ENCODE measurements around the gene PLEKHG4. TPM values are rescaled to one million over a fixed set of nuclear protein-coding genes. Genes with fewer than 3 reads are reported as not detected.

Gene PLEKHG4
- total RNA-seq, 1 experiment from 2014 or later: 14.0 TPM

DNA sequence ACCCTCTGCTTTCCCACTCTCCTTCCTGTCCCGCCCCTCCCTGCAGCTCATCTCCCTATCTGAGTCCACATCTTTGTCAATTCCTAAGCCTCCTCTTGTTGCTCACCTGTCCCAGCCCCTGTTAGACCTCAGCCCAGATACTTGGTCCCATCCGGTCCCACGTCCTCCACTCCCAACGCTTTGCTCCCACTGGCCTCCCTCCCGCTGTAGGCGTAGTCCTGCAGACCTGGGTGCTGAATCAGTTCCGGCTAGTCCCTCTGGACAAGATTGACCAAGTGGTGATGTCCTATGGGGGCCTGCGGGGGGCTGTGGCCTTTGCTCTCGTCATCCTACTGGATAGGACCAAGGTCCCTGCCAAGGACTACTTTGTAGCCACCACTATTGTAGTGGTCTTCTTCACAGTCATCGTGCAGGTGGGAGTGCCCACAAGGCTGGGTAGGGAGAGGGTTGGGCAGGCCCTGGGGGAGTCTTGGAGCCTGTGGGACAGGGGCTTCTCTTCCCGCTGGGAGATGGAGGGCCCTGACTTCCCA lies 22.6 kb upstream of the PLEKHG4 start:
- H2AFZ ChIP-seq: no peak overlapping the region
- intact Hi-C loops (cut with micrococcal nuclease; ENCODE audit: unreplicated experiment): no loop called here
- ChIA-PET POLR2A (ENCODE audit: unreplicated experiment) (no interaction called here), CTCF (interaction anchor here (0.6 kb wide), 1 partner anchor 258 kb away, joined by 3 read pairs; no protein-coding TSS in a partner anchor)
- no peak overlapping the region for H3K4me2 ChIP-seq
- H3K27me3 ChIP-seq (ENCODE audit: insufficient read depth, low read depth): no peaks in the 10 kb centered on the region
- no peaks in the 10 kb centered on the region for H4K20me1 ChIP-seq (ENCODE audit: insufficient read depth)
- no peaks in the 10 kb centered on the region for H3K9me2 ChIP-seq (ENCODE audit: insufficient read depth)
- DNase-seq: no peak
- no peaks in the 10 kb centered on the region for H3F3A ChIP-seq (ENCODE audit: insufficient read depth, low read depth)
- no peaks in the 10 kb centered on the region for H3K36me3 ChIP-seq (ENCODE audit: low read depth)
- no peaks in the 10 kb centered on the region for H3K9me3 ChIP-seq (ENCODE audit: insufficient read depth, low read depth)
- H3K27ac ChIP-seq: no peak overlapping the region
- no peaks in the 10 kb centered on the region for H3K4me1 ChIP-seq (replicated peaks; ENCODE audit: insufficient read depth)
- BruUV-seq (replicated peaks): no TSS peak
- TF ChIP-seq, protein P1, sequence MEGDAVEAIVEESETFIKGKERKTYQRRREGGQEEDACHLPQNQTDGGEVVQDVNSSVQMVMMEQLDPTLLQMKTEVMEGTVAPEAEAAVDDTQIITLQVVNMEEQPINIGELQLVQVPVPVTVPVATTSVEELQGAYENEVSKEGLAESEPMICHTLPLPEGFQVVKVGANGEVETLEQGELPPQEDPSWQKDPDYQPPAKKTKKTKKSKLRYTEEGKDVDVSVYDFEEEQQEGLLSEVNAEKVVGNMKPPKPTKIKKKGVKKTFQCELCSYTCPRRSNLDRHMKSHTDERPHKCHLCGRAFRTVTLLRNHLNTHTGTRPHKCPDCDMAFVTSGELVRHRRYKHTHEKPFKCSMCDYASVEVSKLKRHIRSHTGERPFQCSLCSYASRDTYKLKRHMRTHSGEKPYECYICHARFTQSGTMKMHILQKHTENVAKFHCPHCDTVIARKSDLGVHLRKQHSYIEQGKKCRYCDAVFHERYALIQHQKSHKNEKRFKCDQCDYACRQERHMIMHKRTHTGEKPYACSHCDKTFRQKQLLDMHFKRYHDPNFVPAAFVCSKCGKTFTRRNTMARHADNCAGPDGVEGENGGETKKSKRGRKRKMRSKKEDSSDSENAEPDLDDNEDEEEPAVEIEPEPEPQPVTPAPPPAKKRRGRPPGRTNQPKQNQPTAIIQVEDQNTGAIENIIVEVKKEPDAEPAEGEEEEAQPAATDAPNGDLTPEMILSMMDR (conservative IDR thresholded peaks at IDR 0.05): no peak
- TF ChIP-seq EZH2 (IDR thresholded peaks at IDR 0.05; ENCODE audit: low read depth): no peak
- no peak overlapping the region for H3K4me3 ChIP-seq
- no peaks in the 10 kb centered on the region for H3K79me2 ChIP-seq (ENCODE audit: low read depth)

GRCh38 chr16:67257486-67258160 lies 21.7 kb upstream of the PLEKHG4 start:
- intact Hi-C loops (cut with micrococcal nuclease; ENCODE audit: unreplicated experiment): no loop called here
- H3F3A ChIP-seq (ENCODE audit: insufficient read depth, low read depth): no peaks in the 10 kb centered on the region
- no peak overlapping the region for H3K4me3 ChIP-seq
- H3K27ac ChIP-seq: no peak overlapping the region
- ChIA-PET CTCF (no interaction called here), POLR2A (ENCODE audit: unreplicated experiment) (no interaction called here)
- no peaks in the 10 kb centered on the region for H3K27me3 ChIP-seq (ENCODE audit: insufficient read depth, low read depth)
- H2AFZ ChIP-seq: no peak overlapping the region
- no peak for DNase-seq
- BruUV-seq (replicated peaks): no TSS peak
- H3K4me2 ChIP-seq: no peak overlapping the region
- H4K20me1 ChIP-seq (ENCODE audit: insufficient read depth): no peaks in the 10 kb centered on the region
- TF ChIP-seq, protein P1 (conservative IDR thresholded peaks at IDR 0.05): no peak
- TF ChIP-seq EZH2 (IDR thresholded peaks at IDR 0.05; ENCODE audit: low read depth): no peak
- no peaks in the 10 kb centered on the region for H3K79me2 ChIP-seq (ENCODE audit: low read depth)
- no peaks in the 10 kb centered on the region for H3K9me2 ChIP-seq (ENCODE audit: insufficient read depth)
- H3K4me1 ChIP-seq (replicated peaks; ENCODE audit: insufficient read depth): no peaks in the 10 kb centered on the region
- H3K36me3 ChIP-seq (ENCODE audit: low read depth): no peaks in the 10 kb centered on the region
- no peaks in the 10 kb centered on the region for H3K9me3 ChIP-seq (ENCODE audit: insufficient read depth, low read depth)

DNA sequence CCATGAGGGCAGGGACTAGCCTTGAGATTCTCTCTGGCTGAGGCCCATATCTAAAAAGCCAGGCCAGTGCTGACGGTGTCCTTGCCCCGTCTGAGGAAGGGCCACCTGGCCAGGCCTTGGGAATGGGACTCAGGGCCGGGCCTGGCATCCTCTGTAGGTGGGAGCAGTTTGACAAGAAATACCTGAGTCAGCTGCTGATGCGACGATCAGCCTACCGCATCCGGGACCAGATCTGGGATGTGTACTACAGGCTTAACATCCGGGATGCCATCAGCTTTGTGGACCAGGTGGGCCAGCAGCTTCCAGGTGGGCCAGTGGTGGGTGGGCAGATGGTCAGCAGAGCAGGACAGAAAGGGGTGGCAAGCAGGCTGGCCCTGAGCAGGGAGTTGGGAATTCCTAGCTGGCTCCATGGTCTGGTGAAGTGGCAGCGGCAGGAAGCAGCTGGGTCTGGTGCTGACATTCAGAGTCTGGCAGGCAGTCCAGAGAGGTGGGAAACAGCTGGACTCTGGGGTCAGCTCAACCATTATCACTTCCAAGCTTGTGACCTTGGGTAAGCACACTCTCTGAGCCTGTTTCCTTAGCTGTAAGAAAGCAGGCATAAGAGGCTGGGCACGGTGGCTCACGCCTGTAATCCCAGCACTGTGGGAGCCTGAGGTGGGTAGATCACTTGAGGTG lies 21.0 kb upstream of the PLEKHG4 start:
- Histone ChIP-seq H3K9me3 (ENCODE audit: insufficient read depth, low read depth) (no peaks in the 10 kb centered on the region), H3K4me2 (no peak overlapping the region), H3K27ac (no peak overlapping the region), H3K4me1 (replicated peaks; ENCODE audit: insufficient read depth) (no peaks in the 10 kb centered on the region), H2AFZ (no peak overlapping the region), H3K36me3 (ENCODE audit: low read depth) (no peaks in the 10 kb centered on the region), H3K9me2 (ENCODE audit: insufficient read depth) (no peaks in the 10 kb centered on the region), H3K27me3 (ENCODE audit: insufficient read depth, low read depth) (no peaks in the 10 kb centered on the region), H4K20me1 (ENCODE audit: insufficient read depth) (no peaks in the 10 kb centered on the region), H3K79me2 (ENCODE audit: low read depth) (no peaks in the 10 kb centered on the region), H3K4me3 (no peak overlapping the region), H3F3A (ENCODE audit: insufficient read depth, low read depth) (no peaks in the 10 kb centered on the region)
- TF ChIP-seq EZH2 (IDR thresholded peaks at IDR 0.05; ENCODE audit: low read depth): no peak
- TF ChIP-seq, protein P1 (conservative IDR thresholded peaks at IDR 0.05): no peak
- CTCF ChIA-PET: interaction anchor here (0.9 kb wide), 1 partner anchor 10 kb away, joined by 9 read pairs; no protein-coding TSS in a partner anchor
- intact Hi-C loops (cut with micrococcal nuclease; ENCODE audit: unreplicated experiment): no loop called here
- DNase-seq: no peak
- BruUV-seq (replicated peaks): no TSS peak
- POLR2A ChIA-PET (ENCODE audit: unreplicated experiment): no interaction called here

Data from PC-9 (cell line).